Esophagus squamous epithelium (tissue), 5 donors: ENCODE measurements around the gene DST. TPM values are rescaled to one million over a fixed set of nuclear protein-coding genes. Genes with fewer than 3 reads are reported as not detected.

Source experiments
- DNase-seq: peaks from one replicate; lab custom pipeline; 2025; lab: John Stamatoyannopoulos, UW
- H3K27ac ChIP-seq, 4 donors: fragments of 200-600 bp; sonication (generic); one replicate each; pipeline ENCODE4 v1.5.1; 2016 to 2019; ENCODE audit warnings: mild to moderate bottlenecking in 1 of 4
- H3K27me3 ChIP-seq, 4 donors: fragments of 200-600 bp; sonication (generic); 1 replicate in 3 of 4; 2 replicates in 1 of 4; pipeline versions ENCODE4 v1.5.1 to v1.6.0; 2017 to 2021; ENCODE audit warnings: antibody characterized with exemption in 1 of 4
- H3K36me3 ChIP-seq, 3 donors: fragments of 200-600 bp; sonication (generic); one replicate each; pipeline ENCODE4 v1.5.1; 2016 to 2019
- H3K4me1 ChIP-seq, 3 donors: fragments of 200-600 bp; sonication (generic); one replicate each; pipeline ENCODE4 v1.5.1; 2017 to 2019
- H3K4me3 ChIP-seq, 4 donors: fragments of 200-600 bp; sonication (generic); 1 replicate in 3 of 4; 2 replicates in 1 of 4; pipeline ENCODE4 v1.5.1; 2016 to 2019; ENCODE audit warnings: mild to moderate bottlenecking in 2 of 4, moderate library complexity in 1 of 4
- H3K9me3 ChIP-seq, 3 donors: fragments of 200-600 bp; sonication (generic); one replicate each; pipeline ENCODE4 v1.5.1; 2016 to 2019
- POLR2A ChIP-seq, 4 donors: fragments of 450-650 bp; IDR thresholded peaks; one replicate each; pipeline ENCODE4 v1.6.1; 2017; ENCODE audit warnings: antibody characterized with exemption in 4 of 4, mild to moderate bottlenecking in 4 of 4, moderate library complexity in 3 of 4
- WGBS, 2 donors: methylation state at CpG; one replicate each; pipeline ENCODE4 v1.1.5; 2018; 5-methylcytosine and 5-hydroxymethylcytosine counted together
- intact Hi-C: fragments of 100-400 bp; cut with DNase I; formaldehyde crosslinking; loops from one replicate; pipeline ENCODE4 v1.15.0; 2022
- total RNA-seq, 4 donors: library from RNA; depleted of rRNA; stranded (reverse); fragments of >200 nt; gene quantifications; one replicate each; pipeline ENCODE4 v1.1.0, GENCODE V29; 2016
- TF ChIP-seq, protein P1 (sequence below), 6 experiments: fragments of 450-650 bp in 4 of 6; fragments of 200-600 bp in 2 of 6; sonication (generic) in 2 of 6; IDR thresholded peaks; one replicate each; pipeline ENCODE4 v1.5.1; 2016 to 2019; ENCODE audit warnings: antibody characterized with exemption in 6 of 6, mild to moderate bottlenecking in 4 of 6, moderate library complexity in 4 of 6
- donor health status: DM: yes; HTN: yes; CAD: no.

DST gene
- total RNA-seq, 4 donors from 2014 or later, result 134 to 468 (median 175) TPM

GRCh38 chr6:56424542-56425083, 218.1 kb downstream of the DST start:
- H3K9me3 ChIP-seq, result no peaks in the 10 kb centered on the region
- H3K27me3 ChIP-seq, result no peaks in the 10 kb centered on the region
- no peak overlapping the region for H3K4me3 ChIP-seq
- intact Hi-C loops, result no loop called here
- no peak for DNase-seq
- H3K36me3 ChIP-seq, result no peaks in the 10 kb centered on the region
- 64 to 73% methylated on average over 4 of the region's 4 CpGs for WGBS, 2 donors
- no peak overlapping the region for H3K27ac ChIP-seq
- TF ChIP-seq, protein P1, sequence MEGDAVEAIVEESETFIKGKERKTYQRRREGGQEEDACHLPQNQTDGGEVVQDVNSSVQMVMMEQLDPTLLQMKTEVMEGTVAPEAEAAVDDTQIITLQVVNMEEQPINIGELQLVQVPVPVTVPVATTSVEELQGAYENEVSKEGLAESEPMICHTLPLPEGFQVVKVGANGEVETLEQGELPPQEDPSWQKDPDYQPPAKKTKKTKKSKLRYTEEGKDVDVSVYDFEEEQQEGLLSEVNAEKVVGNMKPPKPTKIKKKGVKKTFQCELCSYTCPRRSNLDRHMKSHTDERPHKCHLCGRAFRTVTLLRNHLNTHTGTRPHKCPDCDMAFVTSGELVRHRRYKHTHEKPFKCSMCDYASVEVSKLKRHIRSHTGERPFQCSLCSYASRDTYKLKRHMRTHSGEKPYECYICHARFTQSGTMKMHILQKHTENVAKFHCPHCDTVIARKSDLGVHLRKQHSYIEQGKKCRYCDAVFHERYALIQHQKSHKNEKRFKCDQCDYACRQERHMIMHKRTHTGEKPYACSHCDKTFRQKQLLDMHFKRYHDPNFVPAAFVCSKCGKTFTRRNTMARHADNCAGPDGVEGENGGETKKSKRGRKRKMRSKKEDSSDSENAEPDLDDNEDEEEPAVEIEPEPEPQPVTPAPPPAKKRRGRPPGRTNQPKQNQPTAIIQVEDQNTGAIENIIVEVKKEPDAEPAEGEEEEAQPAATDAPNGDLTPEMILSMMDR (IDR thresholded peaks at IDR 0.05), result no peak
- no peak for TF ChIP-seq POLR2A (IDR thresholded peaks at IDR 0.05)
- no peaks in the 10 kb centered on the region for H3K4me1 ChIP-seq

DNA sequence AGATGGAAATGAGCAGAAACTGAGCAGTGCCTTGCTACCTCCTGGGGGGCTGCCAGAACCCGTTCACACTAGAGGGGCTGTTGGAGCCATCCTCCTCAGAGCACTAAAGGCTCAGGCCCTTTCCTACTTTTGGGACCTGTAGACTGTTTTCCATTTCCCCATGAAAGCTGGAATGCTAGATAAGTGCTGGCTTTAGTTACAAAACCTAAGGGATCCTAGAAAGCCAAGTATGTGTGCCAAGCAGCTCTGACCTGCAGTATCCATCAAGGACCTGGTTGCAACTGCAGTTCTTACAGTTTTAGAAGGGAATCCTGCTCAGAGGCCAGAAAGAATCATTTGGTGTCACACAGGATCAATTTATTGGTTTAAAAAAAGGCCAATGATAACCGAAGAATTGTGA, 218.6 kb downstream of the DST start:
- no peak for TF ChIP-seq POLR2A (IDR thresholded peaks at IDR 0.05)
- TF ChIP-seq, protein P1 (IDR thresholded peaks at IDR 0.05), result no peak
- intact Hi-C loops, result no loop called here
- Histone ChIP-seq H3K27me3 (no peaks in the 10 kb centered on the region), H3K4me1 (no peaks in the 10 kb centered on the region), H3K9me3 (no peaks in the 10 kb centered on the region), H3K4me3 (no peak overlapping the region), H3K27ac (no peak overlapping the region), H3K36me3 (no peaks in the 10 kb centered on the region)
- WGBS, 2 donors, result 65 to 66% methylated on average over 2 of the region's 2 CpGs
- DNase-seq, result no peak

- no peak overlapping the region for H3K27ac ChIP-seq
- intact Hi-C loops, result no loop called here
Measured at GRCh38 chr6:56420296-56420695, 222.4 kb downstream of the DST start.

GRCh38 chr6:56419191-56419590, 223.5 kb downstream of the DST start:
- Histone ChIP-seq H3K9me3 (no peaks in the 10 kb centered on the region), H3K36me3 (no peaks in the 10 kb centered on the region), H3K4me3 (no peak overlapping the region), H3K27me3 (no peaks in the 10 kb centered on the region), H3K27ac (no peak overlapping the region), H3K4me1 (no peaks in the 10 kb centered on the region)
- no peak for TF ChIP-seq POLR2A (IDR thresholded peaks at IDR 0.05)
- TF ChIP-seq, protein P1 (IDR thresholded peaks at IDR 0.05), result no peak
- intact Hi-C loops, result no loop called here
- no peak for DNase-seq
- 56 to 70% methylated on average over 1 of the region's 1 CpG for WGBS, 2 donors

More at GRCh38 chr6:56420296-56420695, 222.4 kb downstream of the DST start:
- 26 to 30% methylated on average over 3 of the region's 3 CpGs for WGBS, 2 donors
- Histone ChIP-seq H3K27me3 (no peaks in the 10 kb centered on the region), H3K4me3 (no peak overlapping the region), H3K36me3 (no peaks in the 10 kb centered on the region), H3K9me3 (no peaks in the 10 kb centered on the region), H3K4me1 (no peaks in the 10 kb centered on the region)
- no peak for TF ChIP-seq POLR2A (IDR thresholded peaks at IDR 0.05)
- TF ChIP-seq, protein P1 (IDR thresholded peaks at IDR 0.05), result no peak
- DNase-seq, result no peak

- no peak for DNase-seq
- Histone ChIP-seq H3K27me3 (no peaks in the 10 kb centered on the region), H3K4me3 (no peak overlapping the region), H3K27ac (peak overlapping the region in 1 of 4 donors; percentile 16), H3K9me3 (no peaks in the 10 kb centered on the region), H3K36me3 (no peaks in the 10 kb centered on the region), H3K4me1 (no peaks in the 10 kb centered on the region)
- TF ChIP-seq, protein P1 (IDR thresholded peaks at IDR 0.05), result peak in 1 of 6 experiments; percentile 8
- no peak for TF ChIP-seq POLR2A (IDR thresholded peaks at IDR 0.05)
- intact Hi-C loops, result no loop called here
- 93 to 100% methylated on average over 2 of the region's 2 CpGs for WGBS, 2 donors
Measured at GRCh38 chr6:56417823-56418222, 224.9 kb downstream of the DST start.
